ENCODE data around the gene SLC22A23.

DNA sequence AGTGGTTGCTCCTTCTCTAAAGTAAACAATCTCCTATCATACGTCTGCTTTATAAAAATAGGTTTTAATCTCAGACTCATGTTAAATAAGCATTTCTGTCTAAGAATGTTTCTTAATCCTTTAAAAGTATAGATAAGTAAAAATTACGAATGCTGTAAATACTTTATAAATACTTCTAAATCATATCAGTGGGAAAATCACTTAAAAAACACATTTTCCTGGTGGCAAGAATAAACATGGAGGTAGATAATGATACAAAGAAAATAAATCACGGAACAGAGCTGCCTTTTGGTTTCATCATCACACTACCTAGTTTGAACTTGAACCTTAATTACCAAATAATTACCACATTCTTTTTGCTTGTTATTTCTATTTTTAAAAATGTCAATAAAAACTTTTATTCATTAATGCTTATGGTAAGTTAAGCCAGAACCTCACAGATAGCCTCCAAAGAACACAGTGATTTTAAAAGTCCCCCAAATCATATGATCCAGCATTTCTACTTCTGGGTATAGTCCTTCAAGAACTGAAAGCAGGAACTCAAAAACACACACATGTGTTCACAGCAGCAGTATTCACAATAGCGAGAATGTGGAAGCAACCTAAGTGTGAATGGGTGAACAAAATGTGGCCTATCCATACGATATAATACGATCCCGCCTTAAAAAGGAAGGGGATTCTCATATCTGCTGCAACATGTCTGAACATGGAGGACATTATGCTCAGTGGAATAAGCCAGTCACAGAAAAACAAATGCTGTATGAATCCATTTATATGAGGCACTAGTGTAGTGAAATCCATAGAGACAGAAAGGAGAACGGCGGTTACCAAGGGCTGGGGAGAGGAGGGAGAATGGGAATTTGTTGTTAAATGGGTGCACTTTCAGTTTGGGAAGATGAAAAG lies 72.4 kb downstream of the SLC22A23 start:
- TF ChIP-seq, protein P1, sequence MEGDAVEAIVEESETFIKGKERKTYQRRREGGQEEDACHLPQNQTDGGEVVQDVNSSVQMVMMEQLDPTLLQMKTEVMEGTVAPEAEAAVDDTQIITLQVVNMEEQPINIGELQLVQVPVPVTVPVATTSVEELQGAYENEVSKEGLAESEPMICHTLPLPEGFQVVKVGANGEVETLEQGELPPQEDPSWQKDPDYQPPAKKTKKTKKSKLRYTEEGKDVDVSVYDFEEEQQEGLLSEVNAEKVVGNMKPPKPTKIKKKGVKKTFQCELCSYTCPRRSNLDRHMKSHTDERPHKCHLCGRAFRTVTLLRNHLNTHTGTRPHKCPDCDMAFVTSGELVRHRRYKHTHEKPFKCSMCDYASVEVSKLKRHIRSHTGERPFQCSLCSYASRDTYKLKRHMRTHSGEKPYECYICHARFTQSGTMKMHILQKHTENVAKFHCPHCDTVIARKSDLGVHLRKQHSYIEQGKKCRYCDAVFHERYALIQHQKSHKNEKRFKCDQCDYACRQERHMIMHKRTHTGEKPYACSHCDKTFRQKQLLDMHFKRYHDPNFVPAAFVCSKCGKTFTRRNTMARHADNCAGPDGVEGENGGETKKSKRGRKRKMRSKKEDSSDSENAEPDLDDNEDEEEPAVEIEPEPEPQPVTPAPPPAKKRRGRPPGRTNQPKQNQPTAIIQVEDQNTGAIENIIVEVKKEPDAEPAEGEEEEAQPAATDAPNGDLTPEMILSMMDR (conservative IDR thresholded peaks at IDR 0.05; ENCODE audit: low read length): no peak
- TF ChIP-seq EZH2phosphoT487 (IDR thresholded peaks at IDR 0.05; ENCODE audit: borderline replicate concordance, low read depth, low read length): no peak
